ENCODE data around the gene LAMC3.
A peak's percentile ranks its signal among the peaks of the same experiment; 100 is the strongest.

Gene LAMC3

DNA sequence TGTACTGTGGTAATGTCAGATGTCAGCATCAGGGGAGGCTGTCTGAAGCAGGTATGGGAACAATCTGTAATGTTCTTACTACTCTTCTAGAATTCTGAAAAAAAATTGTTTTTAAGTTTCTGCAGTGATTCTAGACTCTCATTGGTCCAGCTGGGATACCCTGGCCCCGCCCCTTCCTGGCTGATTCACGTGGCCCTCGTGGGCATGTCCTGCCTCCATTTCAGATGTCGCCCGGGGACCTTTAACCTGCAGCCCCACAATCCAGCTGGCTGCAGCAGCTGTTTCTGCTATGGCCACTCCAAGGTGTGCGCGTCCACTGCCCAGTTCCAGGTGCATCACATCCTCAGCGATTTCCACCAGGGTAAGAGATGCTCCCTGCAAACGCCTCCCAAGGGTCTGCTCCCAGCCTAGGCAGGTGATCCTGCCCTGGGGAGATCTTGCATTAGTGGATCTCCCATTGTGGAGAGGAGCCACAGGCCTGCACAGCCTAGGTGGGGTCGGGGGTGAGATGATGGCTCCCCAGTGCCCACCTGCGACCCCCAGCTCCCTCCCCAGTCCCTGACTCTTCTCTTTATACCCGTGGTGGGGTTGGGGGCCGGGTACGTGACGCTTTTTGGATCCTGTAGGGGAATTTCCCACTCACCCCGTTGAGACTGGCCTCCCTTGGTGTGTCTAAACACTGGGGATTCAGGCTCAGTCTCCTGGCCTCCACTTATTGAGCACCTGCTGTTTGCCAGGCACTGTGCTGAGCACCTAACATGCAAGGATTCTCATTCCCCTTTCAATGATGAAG is 36.5 kb downstream of the LAMC3 start:
- DNase-seq (ENCODE audit: low read depth) = no peak
- TF ChIP-seq, protein P1, sequence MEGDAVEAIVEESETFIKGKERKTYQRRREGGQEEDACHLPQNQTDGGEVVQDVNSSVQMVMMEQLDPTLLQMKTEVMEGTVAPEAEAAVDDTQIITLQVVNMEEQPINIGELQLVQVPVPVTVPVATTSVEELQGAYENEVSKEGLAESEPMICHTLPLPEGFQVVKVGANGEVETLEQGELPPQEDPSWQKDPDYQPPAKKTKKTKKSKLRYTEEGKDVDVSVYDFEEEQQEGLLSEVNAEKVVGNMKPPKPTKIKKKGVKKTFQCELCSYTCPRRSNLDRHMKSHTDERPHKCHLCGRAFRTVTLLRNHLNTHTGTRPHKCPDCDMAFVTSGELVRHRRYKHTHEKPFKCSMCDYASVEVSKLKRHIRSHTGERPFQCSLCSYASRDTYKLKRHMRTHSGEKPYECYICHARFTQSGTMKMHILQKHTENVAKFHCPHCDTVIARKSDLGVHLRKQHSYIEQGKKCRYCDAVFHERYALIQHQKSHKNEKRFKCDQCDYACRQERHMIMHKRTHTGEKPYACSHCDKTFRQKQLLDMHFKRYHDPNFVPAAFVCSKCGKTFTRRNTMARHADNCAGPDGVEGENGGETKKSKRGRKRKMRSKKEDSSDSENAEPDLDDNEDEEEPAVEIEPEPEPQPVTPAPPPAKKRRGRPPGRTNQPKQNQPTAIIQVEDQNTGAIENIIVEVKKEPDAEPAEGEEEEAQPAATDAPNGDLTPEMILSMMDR (IDR thresholded peaks at IDR 0.05; ENCODE audit: low read depth, low read length, missing control alignments) = no peak
- H3K4me3 ChIP-seq (ENCODE audit: low read depth, low read length) = no peak overlapping the region

DNA sequence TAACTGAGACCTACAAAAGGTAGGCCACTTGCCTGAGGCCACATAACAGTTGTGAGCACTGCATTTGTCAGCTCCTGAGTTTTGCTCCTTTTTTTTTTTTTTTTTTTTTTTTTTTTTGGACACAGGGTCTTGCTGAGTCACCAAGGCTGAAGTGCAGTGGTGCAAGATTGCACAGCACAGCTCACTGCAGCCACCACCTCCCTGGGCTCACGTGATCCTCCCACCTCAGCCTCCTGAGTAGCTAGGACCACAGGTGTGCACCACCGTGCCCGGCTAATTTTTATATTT is 37.1 kb downstream of the LAMC3 start:
- DNase-seq (ENCODE audit: low read depth) = no peak
- H3K4me3 ChIP-seq (ENCODE audit: low read depth, low read length) = no peak overlapping the region
- TF ChIP-seq, protein P1 (IDR thresholded peaks at IDR 0.05; ENCODE audit: low read depth, low read length, missing control alignments) = no peak

DNA sequence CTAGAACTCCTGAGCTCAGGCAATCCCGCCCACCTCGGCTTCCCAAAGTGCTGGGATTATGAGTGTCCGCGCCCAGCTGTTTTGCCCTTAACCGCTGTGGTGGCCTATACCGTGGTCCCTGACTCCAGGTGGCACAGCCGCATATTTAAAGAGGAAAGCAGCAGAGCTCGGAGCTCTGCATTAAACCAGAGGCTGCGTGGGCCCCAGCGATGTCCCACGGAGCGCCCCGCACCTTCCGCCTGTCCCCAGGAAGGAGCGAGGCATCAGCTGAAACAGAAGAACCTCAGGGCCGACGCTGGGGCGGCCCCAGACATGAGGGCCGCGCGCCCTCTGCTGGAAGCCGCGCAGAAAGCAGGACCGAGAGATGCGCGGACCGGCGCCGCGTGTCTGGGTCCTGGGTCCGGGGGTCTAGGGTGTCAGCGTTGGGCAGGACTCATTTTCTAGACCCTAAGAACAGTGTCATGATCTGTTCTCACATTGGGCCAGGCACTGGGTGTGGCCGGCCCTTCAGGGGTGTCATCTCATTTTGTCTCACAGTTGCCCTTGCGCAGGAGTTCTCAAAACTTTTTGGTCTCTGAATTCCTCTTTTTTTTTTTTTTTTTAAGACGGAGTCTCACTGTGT is 37.7 kb downstream of the LAMC3 start:
- peak; percentile 15 for DNase-seq (ENCODE audit: low read depth)
- TF ChIP-seq, protein P1 (IDR thresholded peaks at IDR 0.05; ENCODE audit: low read depth, low read length, missing control alignments) = peak; percentile 90
- no peak overlapping the region for H3K4me3 ChIP-seq (ENCODE audit: low read depth, low read length)

DNA sequence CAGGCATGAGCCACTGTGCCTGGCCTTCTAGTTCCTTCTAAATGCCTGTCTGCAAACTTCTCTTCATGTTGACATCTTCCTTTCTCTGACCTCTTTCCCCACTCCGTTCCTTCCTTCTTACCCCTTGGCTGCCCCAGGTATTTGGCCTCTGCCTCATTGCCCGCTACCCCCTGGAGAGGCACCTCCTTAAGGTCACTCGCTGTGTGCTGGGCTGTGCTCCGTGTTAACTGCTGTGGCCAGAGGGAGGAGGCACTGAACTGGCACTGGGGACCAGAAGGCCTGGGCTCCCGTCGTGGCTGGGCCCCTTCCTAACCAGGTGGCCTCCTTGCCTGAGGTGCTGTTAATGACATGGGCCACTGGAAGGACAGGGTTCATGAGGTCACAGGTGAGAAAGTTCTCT is 39.4 kb downstream of the LAMC3 start:
- no peak overlapping the region for H3K4me3 ChIP-seq (ENCODE audit: low read depth, low read length)
- TF ChIP-seq, protein P1 (IDR thresholded peaks at IDR 0.05; ENCODE audit: low read depth, low read length, missing control alignments) = no peak
- no peak for DNase-seq (ENCODE audit: low read depth)

DNA sequence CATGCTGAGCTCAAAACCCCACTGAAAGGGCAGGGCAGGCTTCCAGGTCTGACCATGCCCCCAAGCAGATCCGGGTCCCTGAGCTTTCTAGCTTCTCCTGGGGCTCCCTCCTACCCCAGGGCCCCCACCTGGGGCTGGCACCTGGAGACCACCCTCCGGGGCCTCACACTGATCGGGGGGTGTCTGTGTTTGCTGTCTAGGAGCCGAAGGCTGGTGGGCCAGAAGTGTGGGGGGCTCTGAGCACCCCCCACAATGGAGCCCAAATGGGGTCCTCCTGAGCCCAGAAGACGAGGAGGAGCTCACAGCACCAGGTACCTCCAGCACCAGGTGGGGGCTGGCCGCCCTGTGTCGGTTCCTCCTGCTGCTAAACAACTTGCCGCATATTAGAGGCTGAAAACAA is 39.8 kb downstream of the LAMC3 start:
- no peak overlapping the region for H3K4me3 ChIP-seq (ENCODE audit: low read depth, low read length)

DNA sequence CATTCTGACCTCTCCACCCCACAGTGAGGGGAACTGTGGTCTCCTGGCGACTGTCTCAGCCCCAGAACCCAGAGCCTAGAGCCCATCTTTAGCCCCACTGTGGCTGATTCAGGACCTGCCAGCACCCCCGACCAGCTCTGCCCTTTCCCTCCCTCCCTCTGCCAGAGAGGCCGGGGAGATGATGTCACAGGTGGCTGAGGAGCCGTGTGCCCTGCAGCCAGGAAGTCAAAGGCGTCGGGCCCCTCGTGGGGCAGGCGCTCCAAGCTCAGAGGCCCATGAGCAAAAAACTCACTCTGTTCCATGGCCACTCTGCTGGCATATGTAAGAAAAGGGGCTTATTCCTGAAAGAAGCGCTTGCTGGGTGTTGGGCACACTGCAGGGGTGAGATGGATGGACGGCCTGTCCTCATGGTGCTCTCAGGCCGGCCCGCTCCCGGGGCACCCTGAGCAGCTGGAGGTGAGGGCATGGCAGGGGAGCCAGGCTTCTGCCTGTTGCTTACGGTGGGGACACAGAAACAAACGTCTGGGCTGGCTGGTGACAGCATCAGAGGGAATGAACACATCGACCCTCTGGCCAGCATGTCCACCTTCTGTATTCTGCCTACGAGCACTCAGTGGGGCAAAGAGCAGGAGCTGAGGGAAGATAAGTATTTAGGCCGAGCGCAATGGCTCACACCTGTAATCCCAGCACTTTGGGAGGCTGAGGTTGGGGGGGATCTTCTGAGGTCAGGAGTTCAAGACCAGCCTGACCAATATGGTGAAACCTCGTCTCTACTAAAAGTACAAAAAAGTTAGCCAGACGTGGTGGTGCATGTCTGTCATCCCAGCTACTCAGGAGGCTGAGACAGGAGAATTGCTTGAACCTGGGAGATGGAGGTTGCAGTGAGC is 41.1 kb downstream of the LAMC3 start:
- no peak overlapping the region for H3K4me3 ChIP-seq (ENCODE audit: low read depth, low read length)

More for the DNA sequence above, 39.8 kb downstream of the LAMC3 start:
- TF ChIP-seq, protein P1 (IDR thresholded peaks at IDR 0.05; ENCODE audit: low read depth, low read length, missing control alignments) = no peak
- no peak for DNase-seq (ENCODE audit: low read depth)

More for the DNA sequence above, 41.1 kb downstream of the LAMC3 start:
- no peak for DNase-seq (ENCODE audit: low read depth)
- TF ChIP-seq, protein P1 (IDR thresholded peaks at IDR 0.05; ENCODE audit: low read depth, low read length, missing control alignments) = no peak

All from GM12864 (cell line).